Caco-2 (cell line): Measurements from ENCODE around the gene RACGAP1. TPM values are rescaled to one million over a fixed set of nuclear protein-coding genes. Genes with fewer than 3 reads are reported as not detected.

ENCODE experiments used
- BruUV-seq: library from RNA; stranded (reverse); fragments of 400-500 nt; replicated peaks from 2 replicates; lab custom pipeline; 2021; lab: Mats Ljungman, UMichigan
- CTCF ChIA-PET: fragments of 300-600 bp; sonication (Branson Sonifier 250); formaldehyde crosslinking; loops from one replicate; lab custom pipeline; 2022; ENCODE audit warnings: antibody characterized with exemption; lab: Charles Lee
- POLR2A ChIA-PET: fragments of 300-600 bp; sonication (Branson Sonifier 250); formaldehyde crosslinking; loops from one replicate; lab custom pipeline; 2022; ENCODE audit warnings: antibody characterized with exemption; lab: Charles Lee
- DNase-seq, 2 experiments: peaks; one replicate each; pipeline versions ENCODE4 v3.0.0 to v3.0.0-alpha.2; 2020 to 2022
- H3K27me3 ChIP-seq: replicated peaks from 2 replicates; pipeline ENCODE4 v1.6.0; 2011; ENCODE audit warnings: low read length; ENCODE audit not compliant: control insufficient read depth, insufficient read depth
- H3K36me3 ChIP-seq: 2 replicates; pipeline ENCODE4 v1.5.1; 2011; ENCODE audit warnings: low read length; ENCODE audit not compliant: control insufficient read depth, insufficient read depth
- H3K4me1 ChIP-seq: fragments of 250-450 bp; sonication (Bioruptor Pico); 2 replicates; pipeline ENCODE4 v1.5.1; 2020; ENCODE audit warnings: mild to moderate bottlenecking
- H3K4me3 ChIP-seq: 2 replicates; pipeline ENCODE4 v1.5.1; 2011; ENCODE audit warnings: low read depth, mild to moderate bottlenecking, control low read depth, low read length
- H3K9me3 ChIP-seq: fragments of 250-450 bp; sonication (Bioruptor Pico); 2 replicates; pipeline ENCODE4 v1.5.1; 2020; ENCODE audit warnings: mild to moderate bottlenecking, moderate library complexity
- H3K27ac Mint-ChIP-seq: one replicate; pipeline ENCODE4 v1.8.0; 2022; ENCODE audit warnings: mixed read lengths; ENCODE audit not compliant: unreplicated experiment
- H3K27me3 Mint-ChIP-seq: one replicate; pipeline ENCODE4 v1.8.0; 2022; ENCODE audit warnings: mixed read lengths; ENCODE audit not compliant: insufficient read depth, unreplicated experiment
- H3K36me3 Mint-ChIP-seq: one replicate; pipeline ENCODE4 v1.8.0; 2022; ENCODE audit warnings: mild to moderate bottlenecking, mixed read lengths; ENCODE audit not compliant: insufficient read depth, unreplicated experiment
- H3K4me1 Mint-ChIP-seq: one replicate; pipeline ENCODE4 v1.8.0; 2022; ENCODE audit warnings: low read depth, mixed read lengths; ENCODE audit not compliant: unreplicated experiment
- H3K4me3 Mint-ChIP-seq: one replicate; pipeline ENCODE4 v1.8.0; 2022; ENCODE audit warnings: mild to moderate bottlenecking, moderate library complexity, mixed read lengths; ENCODE audit not compliant: unreplicated experiment
- H3K9me3 Mint-ChIP-seq: one replicate; pipeline ENCODE4 v1.8.0; 2022; ENCODE audit warnings: mixed read lengths; ENCODE audit not compliant: unreplicated experiment
- CTCF ChIP-seq, 2 experiments: fragments of 200-600 bp in 1 of 2; IDR thresholded peaks; 1 replicate in 1 of 2; 2 replicates in 1 of 2; pipeline versions ENCODE4 v1.5.1 to v1.8.0; 2011 to 2022; ENCODE audit warnings: antibody characterized with exemption in 1 of 2, control low read depth in 1 of 2, inconsistent platforms in 1 of 2, low read depth in 1 of 2, low read length in 1 of 2, mild to moderate bottlenecking in 1 of 2, moderate library complexity in 1 of 2; ENCODE audit not compliant: insufficient read depth in 1 of 2, severe bottlenecking in 1 of 2, unreplicated experiment in 1 of 2
- intact Hi-C: fragments of 100-400 bp; cut with micrococcal nuclease; formaldehyde crosslinking; loops from one replicate; pipeline ENCODE4 v1.10.0; 2022; ENCODE audit not compliant: unreplicated experiment
- total RNA-seq: library from RNA; stranded (reverse); gene quantifications from 2 replicates; pipeline ENCODE4 v1.2.3, GENCODE V29; 2022

The RACGAP1 gene
- total RNA-seq, 1 experiment from 2014 or later = 131 TPM

- intact Hi-C loops = loop anchor here (5.0 kb wide), 1 partner anchor 87 kb away; no protein-coding TSS in a partner anchor
- ChIA-PET POLR2A (no interaction called here), CTCF (interaction anchor here (1.1 to 2.6 kb wide), 2 partner anchors 87 to 115 kb away, joined by 3 to 12 read pairs; no protein-coding TSS in a partner anchor)
- TF ChIP-seq CTCF (IDR thresholded peaks at IDR 0.05; ENCODE audit: insufficient read depth in 1 of 2, low read depth in 1 of 2, low read length in 1 of 2, severe bottlenecking in 1 of 2, unreplicated experiment in 1 of 2) = no peak
- H3K27ac Mint-ChIP-seq = no peak overlapping the region
- H3K4me3 ChIP-seq = no peak overlapping the region
- no peaks in the 10 kb centered on the region for H3K27me3 Mint-ChIP-seq
- H3K9me3 Mint-ChIP-seq = no peaks in the 10 kb centered on the region
- no peak overlapping the region for H3K4me3 Mint-ChIP-seq
- H3K4me1 Mint-ChIP-seq = no peaks in the 10 kb centered on the region
- H3K36me3 ChIP-seq = no peaks in the 10 kb centered on the region
- no peaks in the 10 kb centered on the region for H3K36me3 Mint-ChIP-seq
- no TSS peak for BruUV-seq
- no peaks in the 10 kb centered on the region for H3K4me1 ChIP-seq
- H3K9me3 ChIP-seq = no peaks in the 10 kb centered on the region
- no peaks in the 10 kb centered on the region for H3K27me3 ChIP-seq
- no peak for DNase-seq
These were observed 71.1 kb downstream of the RACGAP1 start for GRCh38 chr12:49953961-49954846.

GRCh38 chr12:49953151-49953550 lies 72.1 kb downstream of the RACGAP1 start:
- H3K36me3 Mint-ChIP-seq = no peaks in the 10 kb centered on the region
- Histone ChIP-seq H3K36me3 (no peaks in the 10 kb centered on the region), H3K4me1 (no peaks in the 10 kb centered on the region), H3K9me3 (no peaks in the 10 kb centered on the region), H3K27me3 (no peaks in the 10 kb centered on the region), H3K4me3 (no peak overlapping the region)
- no peak for DNase-seq
- H3K9me3 Mint-ChIP-seq = no peaks in the 10 kb centered on the region
- ChIA-PET POLR2A (no interaction called here), CTCF (interaction anchor here (1.1 to 2.6 kb wide), 2 partner anchors 86 to 114 kb away, joined by 3 to 12 read pairs; no protein-coding TSS in a partner anchor)
- TF ChIP-seq CTCF (IDR thresholded peaks at IDR 0.05; ENCODE audit: insufficient read depth in 1 of 2, low read depth in 1 of 2, low read length in 1 of 2, severe bottlenecking in 1 of 2, unreplicated experiment in 1 of 2) = no peak
- no TSS peak for BruUV-seq
- no peak overlapping the region for H3K27ac Mint-ChIP-seq
- H3K4me1 Mint-ChIP-seq = no peaks in the 10 kb centered on the region
- no peaks in the 10 kb centered on the region for H3K27me3 Mint-ChIP-seq
- intact Hi-C loops = loop anchor here (5.0 kb wide), 1 partner anchor 86 kb away; no protein-coding TSS in a partner anchor
- no peak overlapping the region for H3K4me3 Mint-ChIP-seq

GRCh38 chr12:49952391-49953055 lies 72.8 kb downstream of the RACGAP1 start:
- Histone ChIP-seq H3K27me3 (no peaks in the 10 kb centered on the region), H3K4me3 (no peak overlapping the region), H3K36me3 (no peaks in the 10 kb centered on the region), H3K9me3 (no peaks in the 10 kb centered on the region), H3K4me1 (no peaks in the 10 kb centered on the region)
- Mint-ChIP-seq H3K9me3 (no peaks in the 10 kb centered on the region), H3K36me3 (no peaks in the 10 kb centered on the region), H3K4me3 (no peak overlapping the region), H3K4me1 (no peaks in the 10 kb centered on the region), H3K27ac (no peak overlapping the region), H3K27me3 (no peaks in the 10 kb centered on the region)
- ChIA-PET POLR2A (no interaction called here), CTCF (interaction anchor here (2.6 kb wide), 1 partner anchor 85 kb away, joined by 12 read pairs; no protein-coding TSS in a partner anchor)
- DNase-seq = peak in 1 of 2 experiments; percentile 23
- TF ChIP-seq CTCF (IDR thresholded peaks at IDR 0.05; ENCODE audit: insufficient read depth in 1 of 2, low read depth in 1 of 2, low read length in 1 of 2, severe bottlenecking in 1 of 2, unreplicated experiment in 1 of 2) = no peak
- intact Hi-C loops = loop anchor here (5.0 kb wide), 1 partner anchor 85 kb away; no protein-coding TSS in a partner anchor
- BruUV-seq = no TSS peak
